Erythroblast (primary cell): ENCODE data around the gene TPCN2.

Source experiments
- GATA1 ChIP-seq: IDR thresholded peaks from 2 replicates; pipeline ENCODE4 v1.6.1; 2011; ENCODE audit warnings: low read depth, mild to moderate bottlenecking, control low read depth, low read length, moderate library complexity
- POLR2A ChIP-seq: IDR thresholded peaks from 2 replicates; pipeline ENCODE4 v1.6.1; 2011; ENCODE audit warnings: mild to moderate bottlenecking, low read length

GRCh38 chr11:69052343-69053168 lies 3.8 kb downstream of the TPCN2 start:
- TF ChIP-seq POLR2A = no peak
- TF ChIP-seq GATA1 = no peak
